Motor neuron (in vitro differentiated cells): Measurements from ENCODE around the gene TLE3. TPM values are rescaled to one million over a fixed set of nuclear protein-coding genes. Genes with fewer than 3 reads are reported as not detected.

Experiments used
- ATAC-seq, 8 experiments: fragments of 200-7000 bp; cut with Tn5 transposase; replicated peaks in 6 of 8; 2 replicates each; pipeline ENCODE4 v1.8.0; 2021; ENCODE audit warnings: mild to moderate bottlenecking in 8 of 8, moderate library complexity in 8 of 8
- H3K27ac ChIP-seq, 2 donors: fragments of 250-450 bp; sonication (Bioruptor Pico); 2 replicates each; pipeline ENCODE4 v1.9.0; 2021; ENCODE audit warnings: antibody characterized with exemption in 2 of 2, mild to moderate bottlenecking in 2 of 2, moderate library complexity in 1 of 2
- H3K4me1 ChIP-seq, 2 donors: fragments of 250-450 bp; sonication (Bioruptor Pico); replicated peaks in 1 of 2; 2 replicates each; pipeline ENCODE4 v1.6.1; 2021; ENCODE audit warnings: antibody characterized with exemption in 2 of 2, mild to moderate bottlenecking in 2 of 2, moderate library complexity in 1 of 2
- H3K4me3 ChIP-seq, 5 donors: fragments of 250-450 bp; sonication (Bioruptor Pico); 2 replicates each; pipeline ENCODE4 v1.9.0; 2021; ENCODE audit warnings: antibody characterized with exemption in 5 of 5, mild to moderate bottlenecking in 5 of 5, moderate library complexity in 4 of 5
- WGBS, 10 experiments: fragments of 450-650 bp; shearing (Covaris generic); methylation state at CpG; one replicate each; pipeline ENCODE4 v1.0.0; 2022; 5-methylcytosine and 5-hydroxymethylcytosine counted together
- in situ Hi-C, 9 experiments: fragments of 400-800 bp; cut with MboI; loops; one replicate each; pipeline ENCODE4 v1.15.0; 2021; ENCODE audit warnings: low sequenced_read_pairs in 9 of 9, low pct_unique_long_range_greater_than_20kb in 2 of 9; ENCODE audit not compliant: unreplicated experiment in 9 of 9
- total RNA-seq, 8 experiments: library from RNA; unstranded; fragments of 300-600 nt; gene quantifications; 2 replicates each; pipeline versions ENCODE4 v1.2.3 to v1.2.4, GENCODE V29; 2022

TLE3 gene
- total RNA-seq, 8 experiments from 2014 or later = 28.2 to 103 (median 52.5) TPM

GRCh38 chr15:70024521-70024920 lies 73.2 kb downstream of the TLE3 start:
- H3K4me1 ChIP-seq = peaks cover 18 to 28% of the 10 kb centered on the region in 2 donors
- in situ Hi-C loops = no loop called here
- H3K27ac ChIP-seq = no peak overlapping the region
- H3K4me3 ChIP-seq = no peak overlapping the region
- no peak for ATAC-seq
- WGBS, 10 experiments = 80 to 100% (median 92%) methylated on average over 2 to 6 of the region's 18 CpGs; no CpG with 5 or more reads in 6 of the 10 experiments

GRCh38 chr15:70023769-70024491 lies 73.8 kb downstream of the TLE3 start:
- in situ Hi-C loops = no loop called here
- ATAC-seq = peak in 7 of 8 experiments; percentile 7 to 27 (median 11)
- Histone ChIP-seq H3K27ac (peak overlapping the region; percentile 13 to 34), H3K4me3 (no peak overlapping the region), H3K4me1 (peaks cover 18 to 28% of the 10 kb centered on the region in 2 donors)
- WGBS, 10 experiments = 6 to 85% (median 64%) methylated on average over 3 to 15 of the region's 16 CpGs

GRCh38 chr15:70023064-70023768 lies 74.5 kb downstream of the TLE3 start:
- in situ Hi-C loops = no loop called here
- H3K4me3 ChIP-seq = no peak overlapping the region
- peak overlapping the region; percentile 2 to 34 for H3K27ac ChIP-seq
- WGBS, 10 experiments = 16 to 83% (median 60%) methylated on average over 1 to 4 of the region's 7 CpGs; no CpG with 5 or more reads in 5 of the 10 experiments
- peaks cover 18 to 29% of the 10 kb centered on the region in 2 donors for H3K4me1 ChIP-seq
- peak; percentile 90 to 94 (median 93) for ATAC-seq

GRCh38 chr15:70020229-70020628 lies 77.5 kb downstream of the TLE3 start:
- in situ Hi-C loops = no loop called here
- Histone ChIP-seq H3K4me3 (no peak overlapping the region), H3K27ac (no peak overlapping the region), H3K4me1 (peaks cover 24 to 50% of the 10 kb centered on the region in 2 donors)
- 37 to 100% (median 80%) methylated on average over 2 to 5 of the region's 5 CpGs; no CpG with 5 or more reads in 2 of the 10 experiments for WGBS, 10 experiments
- ATAC-seq = no peak

- ATAC-seq = no peak
- Histone ChIP-seq H3K4me1 (peaks cover 33 to 56% of the 10 kb centered on the region in 2 donors), H3K4me3 (no peak overlapping the region), H3K27ac (no peak overlapping the region)
- in situ Hi-C loops = no loop called here
- 37 to 100% (median 88%) methylated on average over 1 to 9 of the region's 9 CpGs; no CpG with 5 or more reads in 2 of the 10 experiments for WGBS, 10 experiments
Observed at GRCh38 chr15:70018646-70019600, 78.8 kb downstream of the TLE3 start.

GRCh38 chr15:70017801-70018200 lies 79.9 kb downstream of the TLE3 start:
- WGBS, 10 experiments = 42 to 90% (median 67%) methylated on average over 1 to 2 of the region's 2 CpGs; no CpG with 5 or more reads in 6 of the 10 experiments
- Histone ChIP-seq H3K27ac (no peak overlapping the region), H3K4me3 (no peak overlapping the region), H3K4me1 (peaks cover 32 to 53% of the 10 kb centered on the region in 2 donors)
- in situ Hi-C loops = no loop called here
- peak in 2 of 8 experiments; percentile 15 to 43 for ATAC-seq

GRCh38 chr15:70017025-70017424 lies 80.7 kb downstream of the TLE3 start:
- no peak for ATAC-seq
- in situ Hi-C loops = no loop called here
- no peak overlapping the region for H3K4me3 ChIP-seq
- WGBS, 10 experiments = 93 to 100% (median 97%) methylated on average over 1 to 4 of the region's 4 CpGs; no CpG with 5 or more reads in 3 of the 10 experiments
- H3K27ac ChIP-seq = no peak overlapping the region
- peaks cover 33 to 54% of the 10 kb centered on the region in 2 donors for H3K4me1 ChIP-seq

GRCh38 chr15:70016511-70016994 lies 81.2 kb downstream of the TLE3 start:
- in situ Hi-C loops = no loop called here
- H3K4me1 ChIP-seq = peaks cover 33 to 58% of the 10 kb centered on the region in 2 donors
- no peak overlapping the region for H3K27ac ChIP-seq
- no peak overlapping the region for H3K4me3 ChIP-seq
- ATAC-seq = no peak
- WGBS, 10 experiments = 62 to 100% (median 82%) methylated on average over 1 to 3 of the region's 6 CpGs; no CpG with 5 or more reads in 4 of the 10 experiments

GRCh38 chr15:70014860-70015490 lies 82.7 kb downstream of the TLE3 start:
- 50 to 90% (median 73%) methylated on average over 1 to 5 of the region's 9 CpGs; no CpG with 5 or more reads in 5 of the 10 experiments for WGBS, 10 experiments
- Histone ChIP-seq H3K4me1 (peaks cover 33 to 66% of the 10 kb centered on the region in 2 donors), H3K4me3 (no peak overlapping the region), H3K27ac (peak overlapping the region; percentile 24 to 34)
- ATAC-seq = peak; percentile 7 to 46 (median 36)
- in situ Hi-C loops = no loop called here

- 20 to 100% (median 94%) methylated on average over 1 to 5 of the region's 6 CpGs; no CpG with 5 or more reads in 2 of the 10 experiments for WGBS, 10 experiments
- ATAC-seq = no peak
- in situ Hi-C loops = no loop called here
- H3K4me1 ChIP-seq = peaks cover 33 to 67% of the 10 kb centered on the region in 2 donors
- no peak overlapping the region for H3K4me3 ChIP-seq
- H3K27ac ChIP-seq = peak overlapping the region in 1 of 2 donors; percentile 24
Observed at GRCh38 chr15:70014331-70014730, 83.4 kb downstream of the TLE3 start.

GRCh38 chr15:70013656-70014313 lies 83.9 kb downstream of the TLE3 start:
- in situ Hi-C loops = no loop called here
- H3K4me1 ChIP-seq = peaks cover 33 to 73% of the 10 kb centered on the region in 2 donors
- H3K27ac ChIP-seq = peak overlapping the region in 1 of 2 donors; percentile 35
- 30 to 100% (median 62%) methylated on average over 1 to 3 of the region's 8 CpGs; no CpG with 5 or more reads in 6 of the 10 experiments for WGBS, 10 experiments
- ATAC-seq = peak in 5 of 8 experiments; percentile 78 to 84 (median 78)
- no peak overlapping the region for H3K4me3 ChIP-seq
